HG03457 (cell line): ENCODE measurements around the gene BCO2.

Source experiments
- ATAC-seq: cut with Tn5 transposase; IDR thresholded peaks from one replicate; pipeline ENCODE4 v1.9.1; 2021; ENCODE audit warnings: moderate number of reproducible peaks; ENCODE audit not compliant: unreplicated experiment

Gene BCO2

DNA sequence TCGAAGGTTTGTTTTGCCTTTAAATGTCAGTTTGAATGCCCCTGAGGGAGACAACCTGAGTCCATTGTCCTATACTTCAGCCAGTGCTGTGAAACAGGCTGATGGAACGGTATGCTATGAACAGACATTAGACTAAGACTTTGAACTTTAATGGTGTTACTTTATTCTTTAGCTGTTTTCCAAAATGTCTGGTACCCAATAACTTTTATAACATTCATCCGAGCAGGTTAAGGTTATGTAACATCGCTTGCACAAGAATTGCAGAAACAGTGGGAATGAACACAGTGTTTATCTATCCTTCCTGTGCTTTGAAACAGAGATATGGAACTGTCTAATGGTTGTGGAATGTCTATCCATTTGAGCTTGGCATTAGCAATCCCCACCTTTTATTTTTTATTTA lies 38.4 kb downstream of the BCO2 start:
- ATAC-seq: no peak

DNA sequence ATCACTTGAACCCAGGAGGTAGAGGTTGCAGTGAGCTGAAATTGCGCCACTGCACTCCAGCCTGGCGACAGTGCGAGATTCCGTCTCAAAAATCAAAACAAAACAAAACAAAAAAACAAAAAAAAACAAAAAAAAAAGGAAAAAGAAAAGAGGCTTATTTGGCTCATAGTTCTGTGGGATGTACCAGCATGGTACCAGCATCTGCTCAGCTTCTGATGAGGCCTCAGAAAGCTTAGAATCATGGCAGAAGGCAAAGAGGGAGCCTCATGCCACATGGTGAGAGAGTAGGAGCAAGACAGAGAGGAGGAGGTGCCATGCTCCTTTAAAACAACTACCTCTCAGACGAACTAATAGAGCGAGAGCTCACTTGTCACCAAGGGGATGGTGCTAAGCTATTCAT lies 40.3 kb downstream of the BCO2 start:
- ATAC-seq: no peak

DNA sequence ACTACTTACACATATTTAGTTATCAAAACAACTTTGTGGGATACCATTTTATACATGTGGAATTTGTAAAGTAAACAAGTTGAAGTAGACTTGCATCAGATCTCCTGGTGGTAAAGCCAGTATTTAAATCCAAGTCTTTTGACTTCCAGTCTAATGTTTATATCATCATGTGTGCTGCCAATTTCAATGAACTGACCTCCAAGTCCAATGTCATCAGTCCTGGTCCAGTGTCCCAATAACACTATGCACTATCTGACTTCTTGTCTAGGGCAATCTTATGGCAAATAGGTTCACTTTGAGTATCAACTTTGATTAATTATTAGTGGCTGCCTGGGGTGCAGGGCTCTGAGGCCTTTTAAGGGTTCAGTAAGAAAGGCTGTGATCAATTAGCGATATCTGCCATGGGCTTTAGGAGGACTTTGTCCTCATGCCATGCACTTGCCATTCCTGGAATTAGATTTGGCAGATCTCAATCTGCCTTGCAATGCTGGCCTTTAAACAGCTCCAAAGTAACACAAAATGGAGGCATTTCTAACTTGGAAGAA lies 41.3 kb downstream of the BCO2 start:
- ATAC-seq: no peak

DNA sequence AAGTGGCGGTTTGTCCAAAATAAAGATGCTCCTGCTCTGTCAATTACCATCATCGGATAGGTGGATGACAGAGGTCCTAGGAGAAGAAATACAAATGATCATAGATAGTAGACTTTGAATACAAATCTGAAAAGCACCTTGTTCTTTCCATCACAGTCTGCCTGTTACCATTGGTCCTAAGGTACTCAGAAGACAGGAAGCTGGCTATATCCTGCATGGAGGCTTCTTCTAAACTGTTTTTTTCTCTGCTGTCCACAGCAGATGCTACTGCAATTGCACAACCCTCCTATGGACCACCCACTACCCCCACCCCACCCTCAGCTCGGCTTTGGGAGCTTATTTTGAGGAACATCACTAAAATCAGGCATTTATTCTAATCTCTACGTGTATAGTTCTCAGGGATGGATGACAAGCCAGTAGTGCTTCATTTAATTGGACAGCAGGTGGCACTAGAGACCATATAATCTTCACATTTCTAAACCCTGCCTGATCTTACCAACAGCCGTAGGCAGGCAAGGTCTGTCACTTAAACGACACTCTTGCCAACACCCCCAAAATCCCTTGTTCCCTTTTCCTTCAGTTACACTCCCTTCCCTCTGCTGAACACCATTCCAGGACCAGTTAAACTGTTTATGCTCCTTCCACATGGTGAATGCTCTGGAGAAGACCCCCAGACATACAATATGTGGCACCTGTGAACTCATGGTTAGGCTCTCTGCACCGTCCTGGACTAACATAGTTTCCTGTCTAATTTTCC lies 44.3 kb downstream of the BCO2 start:
- peak; percentile 95 for ATAC-seq

DNA sequence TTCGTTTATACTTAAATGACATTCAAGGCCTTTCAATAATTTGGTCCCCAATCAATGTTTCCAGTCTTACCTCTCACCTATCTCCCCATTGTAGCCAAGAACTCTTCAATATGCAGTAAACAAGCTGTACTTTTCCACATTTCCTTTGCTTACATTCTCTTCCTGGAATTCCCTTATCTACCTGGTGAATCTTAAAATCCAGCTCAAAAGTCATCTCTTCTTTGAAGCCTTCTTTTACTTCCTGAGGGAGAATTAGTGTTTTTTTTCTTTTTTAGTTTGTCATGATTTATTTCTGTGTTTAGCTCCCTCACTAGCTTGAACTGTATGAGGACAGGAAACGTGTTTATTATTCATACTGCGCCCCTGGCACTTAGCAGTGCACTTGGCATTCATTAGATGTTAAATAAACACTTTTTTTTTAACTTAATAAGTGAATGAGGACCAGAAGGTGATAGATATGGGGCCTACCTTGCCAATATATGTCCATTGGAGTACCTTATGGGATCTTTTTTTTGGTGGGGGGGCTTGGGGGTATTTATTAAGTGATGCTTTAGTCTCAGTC lies 46.0 kb downstream of the BCO2 start:
- no peak for ATAC-seq

DNA sequence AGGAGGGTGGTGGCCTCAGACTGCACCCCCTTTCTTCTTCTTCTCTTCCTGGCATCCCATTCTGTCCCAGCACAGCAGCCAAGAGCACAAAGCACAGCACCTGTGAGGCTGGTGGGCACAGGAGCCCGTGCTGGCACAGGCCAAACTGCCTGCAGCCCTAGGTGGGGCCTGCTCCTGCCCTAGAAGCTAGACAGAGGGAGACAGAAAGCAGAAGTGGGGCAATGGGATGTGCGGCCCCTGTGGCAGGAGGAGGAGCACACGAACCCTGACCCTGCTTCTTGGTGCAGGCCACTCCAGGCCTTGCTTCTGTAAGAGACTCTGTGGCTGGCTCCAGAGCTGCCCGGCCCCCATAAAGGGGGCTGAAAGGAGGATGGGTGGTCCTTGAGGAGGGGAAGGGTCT lies 47.0 kb downstream of the BCO2 start:
- no peak for ATAC-seq

DNA sequence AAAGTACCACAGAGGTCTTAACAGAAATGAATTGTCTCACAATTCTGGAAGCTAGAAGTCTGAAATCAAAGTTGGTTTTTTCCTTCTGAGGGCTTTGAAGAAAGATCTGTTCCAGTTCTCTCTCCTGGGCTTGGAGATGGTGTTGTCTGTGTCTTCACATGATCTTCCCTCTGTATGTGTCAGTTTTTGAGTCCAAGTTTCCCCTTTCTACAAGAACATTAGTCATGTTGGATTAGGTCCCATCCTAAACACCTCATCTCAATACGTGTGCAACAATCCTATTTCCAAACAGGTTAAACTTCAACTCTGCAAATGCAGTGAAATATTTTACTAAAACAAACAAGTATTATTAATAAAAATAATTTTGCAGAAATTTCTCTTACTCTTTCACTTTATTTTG lies 47.8 kb downstream of the BCO2 start:
- ATAC-seq: no peak

DNA sequence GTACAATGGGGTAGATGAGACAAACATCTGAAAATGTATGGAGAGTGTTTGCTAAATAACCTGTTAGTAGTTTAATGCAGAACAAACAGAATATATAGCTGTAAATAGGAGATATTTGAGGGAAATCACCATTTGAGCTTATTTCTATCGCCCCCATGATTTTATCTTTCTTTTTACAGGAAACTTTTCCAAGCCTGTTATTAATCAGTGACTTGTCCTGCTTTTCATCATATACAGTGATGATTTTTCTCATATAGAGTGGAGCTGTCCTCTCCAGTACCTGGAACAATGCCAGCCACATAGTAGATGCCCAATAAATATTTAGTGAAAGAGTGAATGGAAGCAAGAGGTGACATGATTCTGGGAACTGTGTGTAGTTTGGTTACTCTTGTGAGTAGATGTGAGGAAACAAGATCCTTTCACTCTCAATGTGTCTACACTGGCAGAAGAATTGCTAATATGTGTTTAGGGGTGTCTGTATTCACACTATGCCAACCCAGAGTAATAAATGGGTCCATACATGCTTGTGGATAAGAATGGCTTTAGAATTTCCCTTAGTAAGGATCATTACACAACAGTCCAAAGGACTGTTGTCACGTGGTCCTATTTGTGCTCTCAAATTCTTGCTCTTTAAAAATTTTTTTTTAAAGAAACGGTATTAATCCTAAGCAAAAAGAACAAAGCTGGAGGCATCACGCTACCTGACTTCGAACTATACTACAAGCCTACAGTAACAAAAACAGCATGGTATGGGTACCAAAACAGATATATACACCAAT lies 48.6 kb downstream of the BCO2 start:
- no peak for ATAC-seq

DNA sequence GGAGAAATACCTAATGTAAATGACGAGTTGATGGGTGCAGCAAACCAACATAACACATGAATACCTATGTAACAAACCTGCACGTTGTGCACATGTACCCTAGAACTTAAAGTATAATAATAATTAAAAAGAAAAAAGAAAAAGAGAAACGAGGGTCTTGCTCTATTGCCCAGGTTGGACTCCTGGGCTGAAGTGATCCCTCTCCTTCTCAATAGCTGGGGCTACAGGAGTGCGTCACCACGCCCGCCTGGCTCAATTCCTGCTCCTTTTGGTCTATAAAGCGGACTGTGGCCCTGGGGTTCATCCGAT lies 50.4 kb downstream of the BCO2 start:
- ATAC-seq: no peak

DNA sequence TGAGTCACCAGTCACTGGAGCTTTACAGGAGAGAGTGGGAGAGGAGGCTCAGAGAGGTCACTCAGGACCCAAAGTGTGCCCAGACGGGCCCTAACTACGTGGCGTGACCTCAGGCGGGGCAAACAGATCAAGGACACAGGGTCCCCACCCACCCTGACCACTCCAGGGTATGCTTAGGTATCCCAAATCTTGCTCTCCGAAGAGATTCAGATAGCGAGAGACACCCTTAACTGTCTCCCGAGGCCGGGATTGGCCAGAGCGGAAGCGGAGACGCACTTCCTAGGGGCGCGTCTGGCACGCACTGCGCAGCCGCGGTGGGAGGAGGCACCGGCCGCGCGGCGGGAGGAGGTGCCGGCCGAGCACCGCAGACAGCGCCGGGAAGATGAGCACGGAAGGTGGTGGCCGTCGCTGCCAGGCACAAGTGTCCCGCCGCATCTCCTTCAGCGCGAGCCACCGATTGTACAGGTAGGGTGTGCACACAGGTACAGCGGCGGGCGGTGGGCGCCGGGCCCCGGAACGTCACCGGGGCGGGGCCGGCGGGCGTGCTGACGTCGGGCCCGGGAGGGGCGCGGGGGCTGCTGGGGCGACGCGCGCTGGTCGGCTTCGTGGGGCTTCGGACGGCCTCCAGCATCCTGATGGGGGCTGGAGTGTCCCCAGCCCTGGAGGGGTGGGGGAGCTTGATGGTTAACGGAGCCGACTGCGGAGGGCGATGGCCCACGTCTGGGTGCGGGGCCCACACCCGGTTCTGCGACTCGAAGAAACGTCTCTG lies 50.9 kb downstream of the BCO2 start, which contains the start of gene PTS:
PTS (plus strand) TSS at position 367 of the 769 bp plus-strand sequence; CDS start at position 383, 16 bp downstream.
- ATAC-seq: peak; percentile 96

DNA sequence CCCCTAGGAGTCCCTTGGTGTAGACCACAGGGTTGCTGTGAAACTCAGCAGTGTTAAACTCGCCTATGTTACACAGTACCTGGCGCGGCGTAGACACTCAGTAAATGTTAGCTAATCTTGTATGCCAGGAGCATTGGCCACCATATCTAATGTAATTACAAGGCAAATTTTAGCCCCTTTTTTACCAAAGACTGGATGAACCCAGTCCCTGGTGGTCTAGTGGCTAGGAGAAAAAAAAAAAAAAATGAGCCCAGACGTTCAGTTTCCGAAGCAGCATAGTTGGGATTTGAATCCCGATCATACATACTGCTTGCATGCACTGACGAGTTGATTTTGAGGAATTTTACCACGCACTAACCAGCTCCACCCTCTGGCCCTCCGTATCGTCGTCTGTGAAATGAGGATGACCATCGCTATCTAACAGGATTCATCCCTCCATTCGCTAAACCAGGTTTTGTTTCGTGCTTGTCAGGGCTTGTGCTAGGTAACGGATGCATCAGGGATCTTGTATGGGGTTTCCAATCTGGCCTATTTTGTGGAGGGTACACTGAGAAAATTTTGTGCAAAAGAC lies 51.6 kb downstream of the BCO2 start:
- no peak for ATAC-seq

DNA sequence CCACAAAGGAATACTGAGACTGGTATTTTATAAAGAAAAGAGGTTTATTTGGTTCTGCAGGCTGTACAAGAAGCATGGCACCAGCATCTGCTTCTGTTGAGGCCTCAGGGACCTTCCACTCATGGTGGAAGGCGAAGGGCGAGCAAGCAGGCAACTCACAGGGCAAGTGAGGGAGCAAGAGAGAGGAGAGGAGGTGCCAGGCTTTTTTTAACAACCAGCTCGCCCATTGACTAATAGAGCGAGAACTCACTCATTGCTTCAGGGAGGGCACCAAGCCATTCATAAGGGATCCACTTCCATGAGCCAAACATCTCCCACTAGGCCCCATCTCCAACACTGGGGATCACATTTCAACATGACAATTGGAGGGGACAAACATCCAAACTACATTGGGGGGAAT lies 52.2 kb downstream of the BCO2 start:
- ATAC-seq: no peak

DNA sequence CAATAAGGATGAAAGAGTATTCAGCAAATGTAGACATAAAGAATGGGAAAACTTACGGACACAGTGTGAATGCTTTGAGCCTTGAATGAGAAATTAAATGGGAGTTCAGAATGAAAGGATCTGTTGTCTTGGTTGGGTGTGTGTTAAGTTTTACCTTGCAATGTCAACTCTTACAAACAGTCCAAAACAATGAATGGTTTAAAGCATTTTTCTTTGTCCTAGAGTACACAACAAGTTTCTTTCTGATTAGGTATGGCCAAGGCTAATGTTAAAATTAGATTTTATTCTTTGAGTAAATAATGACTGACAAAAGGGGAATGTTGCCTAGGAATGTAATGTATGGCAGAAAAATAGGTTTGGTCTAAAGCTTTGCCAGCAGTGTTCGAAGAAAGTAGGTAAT lies 53.4 kb downstream of the BCO2 start:
- no peak for ATAC-seq

DNA sequence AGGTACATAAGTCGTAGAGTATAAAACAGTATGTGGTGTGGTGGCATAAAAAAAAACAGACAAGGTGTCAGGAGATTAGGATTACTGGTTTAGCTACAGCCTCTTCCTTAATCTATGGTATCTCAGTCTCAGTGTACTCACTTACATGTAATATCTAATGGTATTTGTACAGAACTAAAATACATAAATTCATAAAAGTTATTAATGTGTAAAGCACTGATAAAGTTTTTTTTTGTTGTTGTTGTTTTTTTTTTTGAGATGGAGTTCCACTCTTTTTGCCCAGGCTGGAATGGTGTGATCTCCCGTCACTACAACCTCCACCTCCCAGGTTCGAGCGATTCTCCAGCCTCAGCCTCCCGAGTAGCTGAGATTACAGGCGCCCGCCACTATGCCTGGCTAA lies 53.8 kb downstream of the BCO2 start:
- no peak for ATAC-seq

DNA sequence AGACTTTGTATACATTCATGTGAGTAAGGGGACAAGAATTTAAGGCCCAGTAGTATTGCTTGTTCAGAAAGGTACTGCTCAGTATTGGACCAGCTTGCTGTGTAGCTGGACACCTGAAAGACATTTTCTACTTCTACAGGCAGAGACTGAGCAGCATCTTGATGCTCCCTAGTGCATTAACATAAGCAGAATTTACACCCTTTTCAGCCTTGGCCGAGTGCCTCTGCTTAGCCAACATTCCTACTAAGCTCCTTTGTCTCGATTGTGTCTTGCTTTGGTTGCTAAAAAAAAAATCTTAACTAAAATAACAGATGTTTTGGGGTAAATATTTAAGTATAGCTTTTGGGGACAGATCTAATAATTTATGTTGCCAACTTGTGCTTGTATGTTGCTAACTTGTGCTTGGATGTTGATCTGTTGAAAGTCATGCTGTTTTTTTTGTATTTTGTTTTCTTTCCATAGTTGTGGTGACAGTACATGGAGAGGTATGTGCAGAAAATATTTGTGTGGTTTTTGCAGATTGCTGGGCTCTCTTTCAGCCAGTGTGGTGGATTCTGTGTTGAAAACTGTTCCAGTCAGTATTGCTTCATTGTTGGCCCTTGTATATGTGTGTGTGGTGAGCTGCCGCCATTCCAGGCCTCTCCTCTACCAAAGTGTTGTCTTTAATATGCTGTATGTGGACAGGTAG lies 54.6 kb downstream of the BCO2 start:
- no peak for ATAC-seq

DNA sequence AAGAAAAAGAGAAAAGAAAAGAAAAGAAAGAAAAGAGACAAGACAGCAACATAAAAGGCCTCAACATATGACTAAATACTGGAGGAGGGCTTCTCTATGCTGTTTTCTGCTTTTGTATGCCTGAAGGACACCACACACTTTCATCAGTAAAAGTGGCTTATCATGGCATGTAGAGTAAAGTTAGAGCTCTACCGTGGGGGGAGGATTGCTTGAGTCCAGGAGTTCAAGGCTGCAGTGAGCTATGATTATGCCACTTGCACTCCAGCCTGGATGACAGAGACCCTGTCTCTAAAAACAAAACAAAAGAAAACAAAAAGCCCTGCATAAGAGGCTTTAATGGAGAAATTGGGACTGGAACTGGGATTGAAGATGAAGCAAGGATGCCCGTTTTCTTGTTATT lies 56.6 kb downstream of the BCO2 start:
- no peak for ATAC-seq

DNA sequence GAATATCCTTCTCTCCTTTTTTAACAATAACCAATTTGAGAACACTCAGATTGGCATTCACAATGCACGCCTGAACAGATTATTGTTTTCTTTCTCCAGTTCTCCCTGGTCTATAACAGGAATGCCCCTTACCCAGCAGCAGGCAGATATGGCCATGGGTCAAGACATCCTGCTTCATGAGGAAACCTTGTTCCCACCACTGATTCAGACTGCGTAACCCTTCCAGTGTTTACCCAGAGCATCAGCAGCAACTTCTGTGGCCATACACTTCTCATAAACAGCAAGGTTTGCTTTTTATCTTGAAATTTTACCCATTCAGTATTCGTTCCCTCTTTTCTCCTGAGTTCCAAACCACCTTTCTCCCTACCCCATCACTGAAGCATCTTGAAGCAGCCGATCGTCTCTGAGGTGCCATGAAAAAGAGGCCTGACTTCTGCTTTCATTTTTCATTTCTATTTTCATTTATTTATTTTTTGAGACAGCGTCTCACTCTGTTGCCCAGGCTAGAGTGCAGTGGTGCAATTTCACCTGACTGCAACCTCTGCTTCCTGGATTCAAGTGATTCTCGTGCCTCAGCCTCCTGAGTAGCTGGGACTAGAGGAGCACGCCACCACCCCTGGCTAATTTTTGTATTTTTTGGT lies 60.6 kb downstream of the BCO2 start:
- ATAC-seq: no peak

DNA sequence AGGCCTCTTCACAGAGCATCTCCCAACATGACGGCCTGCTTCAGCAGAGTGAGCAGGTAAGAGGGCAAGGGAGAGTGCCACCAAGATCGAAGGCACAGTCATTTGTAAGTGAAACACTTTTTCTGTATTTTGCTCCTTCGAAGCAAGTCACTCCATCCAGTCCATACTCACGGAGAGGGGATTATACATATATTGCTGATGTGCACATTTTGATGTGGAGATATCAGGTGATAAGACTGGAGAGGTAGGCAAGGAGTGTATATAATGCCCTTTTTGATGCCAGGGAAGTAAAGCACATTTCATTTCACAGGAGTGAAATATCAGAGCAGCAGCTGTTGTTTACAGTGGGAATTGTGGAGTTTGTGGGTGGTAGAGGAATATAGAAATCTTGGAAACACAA lies 62.1 kb downstream of the BCO2 start:
- ATAC-seq: no peak

DNA sequence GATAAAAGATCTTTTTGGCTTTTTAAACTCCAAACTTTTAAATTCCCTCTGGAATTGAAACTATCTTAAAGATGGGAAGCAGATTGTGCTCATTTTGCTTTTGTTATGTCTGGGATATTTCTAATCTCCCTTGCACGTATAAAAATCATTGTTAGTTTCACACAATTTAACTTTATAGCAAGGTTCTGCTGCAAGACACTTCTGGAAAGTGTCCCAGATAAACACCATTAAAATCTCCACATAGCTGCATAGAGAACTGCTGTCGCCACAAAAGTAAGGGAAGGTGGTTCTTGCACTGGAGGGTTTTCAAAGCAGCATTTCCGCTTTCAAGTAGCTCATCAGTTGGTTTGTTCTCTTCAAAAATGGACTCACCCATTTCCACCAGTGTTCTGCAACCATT lies 62.7 kb downstream of the BCO2 start:
- ATAC-seq: no peak

DNA sequence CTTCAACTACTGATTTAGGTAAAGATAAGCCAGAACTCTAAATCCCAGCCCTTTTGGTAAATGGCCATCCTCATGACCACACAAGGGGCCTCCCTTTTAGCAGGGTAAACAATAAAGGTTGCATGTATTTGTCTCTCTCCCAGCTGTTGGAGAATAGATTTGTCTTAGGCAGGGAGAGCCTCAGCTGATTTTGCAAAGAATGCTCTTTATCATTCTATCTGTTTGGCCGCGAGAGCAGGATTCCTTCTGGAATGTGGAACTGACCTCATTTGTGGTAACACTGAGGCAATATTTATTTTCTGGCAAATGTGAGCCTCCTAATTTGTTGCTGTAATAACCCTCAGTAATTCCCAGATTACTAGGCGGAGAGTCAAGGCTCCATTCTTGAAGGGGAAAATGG lies 66.2 kb downstream of the BCO2 start:
- ATAC-seq: no peak
